Naive B cell (primary cell): ENCODE data around the gene DUSP9. TPM values are rescaled to one million over a fixed set of nuclear protein-coding genes. Genes with fewer than 3 reads are reported as not detected.

Source experiments
- polyA plus RNA-seq, 6 donors: library from polyadenylated mRNA; unstranded; fragments of 300-500 nt; fragmentation: Illumina TruSeq; gene quantifications; one replicate each; pipeline ENCODE4 v1.2.3, GENCODE V29; 2021; ENCODE audit warnings: low read depth in 6 of 6

The DUSP9 gene
- polyA plus RNA-seq, 6 donors from 2014 or later: not detected

Other genes starting within 250 kb of the DUSP9 start
- not detected for gene PNMA6E, start 245.9 kb upstream of the DUSP9 start, polyA plus RNA-seq
- under 1 TPM in 3 of 6 donors, not detected in 3; 0.04 to 0.21 (median 0.09) TPM for gene ZFP92, start 235.7 kb upstream of the DUSP9 start, polyA plus RNA-seq
- gene TREX2, start 201.1 kb upstream of the DUSP9 start, polyA plus RNA-seq: 1 to 10 TPM in 2 of 6 donors, under 1 TPM in 1, not detected in 3; 0.19 to 1.3 (median 1.3) TPM
- 10 to 100 TPM; 16.0 to 30.6 (median 19.3) TPM for gene HAUS7, start 176.6 kb upstream of the DUSP9 start, polyA plus RNA-seq
- gene BGN, start 152.2 kb upstream of the DUSP9 start, polyA plus RNA-seq: not detected
- under 1 TPM in 1 of 6 donors, not detected in 5; 0.05 TPM for gene ATP2B3, start 129.6 kb upstream of the DUSP9 start, polyA plus RNA-seq
- 10 to 100 TPM; 31.9 to 88.0 (median 69.7) TPM for gene CCNQ, start 48.1 kb upstream of the DUSP9 start, polyA plus RNA-seq
- not detected for gene PNCK, start 26.6 kb downstream of the DUSP9 start, polyA plus RNA-seq
- gene SLC6A8, start 40.7 kb downstream of the DUSP9 start, polyA plus RNA-seq: under 1 TPM in 3 of 6 donors, not detected in 3; 0.06 to 0.78 (median 0.23) TPM
- gene BCAP31, start 77.2 kb downstream of the DUSP9 start, polyA plus RNA-seq: 100 to 1,000 TPM; 228 to 369 (median 252) TPM
- 1 to 10 TPM; 2.2 to 6.2 (median 5.2) TPM for gene ABCD1, start 77.7 kb downstream of the DUSP9 start, polyA plus RNA-seq
- under 1 TPM in 1 of 6 donors, not detected in 5; 0.71 TPM for gene PLXNB3, start 117.0 kb downstream of the DUSP9 start, polyA plus RNA-seq
- gene SRPK3, start 133.8 kb downstream of the DUSP9 start, polyA plus RNA-seq: under 1 TPM in 1 of 6 donors, not detected in 5; 0.08 TPM
- gene IDH3G, start 147.2 kb downstream of the DUSP9 start, polyA plus RNA-seq: 100 to 1,000 TPM in 1 of 6 donors, 10 to 100 TPM in 5; 78.9 to 112 (median 94.3) TPM
- gene SSR4, start 147.5 kb downstream of the DUSP9 start, polyA plus RNA-seq: 100 to 1,000 TPM; 308 to 413 (median 364) TPM
- under 1 TPM in 1 of 6 donors, not detected in 5; 0.38 TPM for gene PDZD4, start 183.3 kb downstream of the DUSP9 start, polyA plus RNA-seq
- gene L1CAM, start 239.0 kb downstream of the DUSP9 start, polyA plus RNA-seq: 1 to 10 TPM in 5 of 6 donors, not detected in 1; 1.1 to 2.1 (median 1.2) TPM